Raji (cell line): ENCODE measurements around the gene OR4D1.

Source experiments
- POLR2A ChIP-seq: IDR thresholded peaks from 2 replicates; pipeline ENCODE4 v1.6.1; 2011; ENCODE audit warnings: low read depth, low read length, control low read depth; ENCODE audit not compliant: insufficient read depth

OR4D1 gene

GRCh38 chr17:58150394-58150793, 2.2 kb downstream of the OR4D1 start:
- no peak for TF ChIP-seq POLR2A

GRCh38 chr17:58153046-58153445, 4.9 kb downstream of the OR4D1 start:
- TF ChIP-seq POLR2A = no peak

DNA sequence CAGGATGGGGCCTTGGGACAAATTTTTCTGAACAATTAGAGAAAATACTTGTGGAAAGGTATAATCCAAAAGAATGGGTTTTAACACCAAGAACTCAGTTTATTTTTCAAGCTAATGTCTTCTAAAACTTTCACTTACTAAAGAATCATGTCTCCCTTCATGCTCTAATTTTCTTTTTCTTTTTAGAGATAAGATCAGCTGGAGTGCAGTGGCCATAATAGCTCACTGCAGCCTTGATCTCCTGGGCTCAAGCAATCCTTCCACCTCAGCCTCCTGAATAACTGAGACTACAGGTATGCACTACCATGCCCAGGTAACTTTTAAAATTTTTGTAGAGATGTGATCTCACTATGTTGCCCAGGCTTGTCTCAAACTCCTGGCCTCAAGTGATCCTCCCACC, 5.5 kb downstream of the OR4D1 start:
- TF ChIP-seq POLR2A = no peak

GRCh38 chr17:58156839-58157803, 8.9 kb downstream of the OR4D1 start:
- no peak for TF ChIP-seq POLR2A

DNA sequence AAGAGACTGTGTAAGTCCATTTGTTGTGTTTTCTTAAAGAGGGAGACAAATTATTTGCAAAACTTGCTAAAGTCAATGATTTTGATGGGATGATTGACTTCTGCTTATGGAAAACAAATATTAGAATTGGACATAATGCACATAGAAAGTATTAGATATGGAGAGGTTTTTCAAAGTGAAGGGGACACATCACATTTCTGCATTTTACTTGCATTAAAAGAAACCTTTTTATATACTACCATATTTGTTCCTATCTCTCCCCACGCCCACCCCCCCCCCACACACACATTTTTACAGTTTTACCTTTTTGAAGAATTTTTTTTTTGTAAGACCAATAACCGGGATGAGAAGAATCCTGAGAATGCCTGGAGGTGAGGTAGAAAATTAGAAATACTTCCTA, 10.0 kb downstream of the OR4D1 start:
- no peak for TF ChIP-seq POLR2A

DNA sequence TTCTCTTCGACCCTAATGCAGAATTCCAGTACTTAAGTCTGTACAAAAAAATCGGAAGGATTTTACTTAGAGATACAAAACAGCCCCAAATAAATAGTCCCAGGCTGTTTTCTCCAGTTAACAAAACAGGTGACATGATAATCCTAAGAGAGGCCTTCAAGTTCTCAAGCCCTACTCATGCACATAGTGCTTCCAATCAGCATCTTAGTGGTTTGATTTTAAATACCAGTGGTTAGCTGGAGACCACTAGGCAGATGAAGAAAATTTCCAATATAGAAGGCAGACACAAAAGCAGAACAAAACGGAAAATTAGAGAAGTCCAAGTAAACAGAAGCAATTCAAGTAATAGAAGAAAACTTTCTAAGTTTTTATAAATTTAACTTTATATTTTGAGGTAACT, 13.4 kb downstream of the OR4D1 start:
- no peak for TF ChIP-seq POLR2A

DNA sequence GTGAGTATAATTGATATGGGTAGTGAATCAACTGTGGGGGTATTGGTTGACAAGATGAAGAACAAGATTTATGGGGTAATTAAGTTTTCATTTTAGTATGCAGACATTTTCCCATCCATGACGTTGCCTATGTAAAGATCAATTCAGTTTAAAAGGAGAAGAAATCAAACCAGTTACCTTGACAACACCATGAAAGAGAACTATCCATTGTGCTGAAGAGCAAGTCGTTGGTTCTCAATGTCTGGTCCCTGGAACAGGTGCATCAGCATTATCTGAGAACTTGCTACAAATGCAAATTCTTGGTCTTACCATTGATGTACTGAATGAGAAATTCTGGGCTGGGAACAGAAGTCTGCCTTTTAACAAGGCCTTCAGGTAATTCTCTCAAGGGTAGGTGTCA, 17.8 kb downstream of the OR4D1 start:
- no peak for TF ChIP-seq POLR2A

- TF ChIP-seq POLR2A = no peak
Measured at GRCh38 chr17:58166682-58167081, 18.5 kb downstream of the OR4D1 start, which contains the start of gene OR4D2. Gene OR4D2 (plus strand): TSS chr17:58166982. CDS start chr17:58169656, 2,674 bp downstream.

DNA sequence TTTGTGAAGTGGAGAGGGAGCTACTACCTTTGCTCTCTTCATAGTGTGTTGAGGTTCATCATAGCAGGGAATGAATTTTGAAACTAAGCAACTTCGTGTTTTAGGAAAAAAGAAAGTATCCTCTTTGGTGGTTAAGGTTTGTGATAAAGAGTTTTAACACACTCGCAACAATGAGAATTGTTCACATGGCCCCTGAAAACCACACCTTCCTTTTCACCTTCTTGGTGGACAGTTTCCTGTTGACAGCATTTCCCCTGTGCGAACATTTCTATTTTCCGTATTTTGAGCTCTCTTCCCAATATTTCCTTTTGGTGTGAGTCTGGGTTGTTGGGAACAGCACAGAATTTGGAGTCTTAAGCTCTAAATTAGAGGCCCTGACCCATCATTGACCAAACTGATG, 22.4 kb downstream of the OR4D1 start:
- no peak for TF ChIP-seq POLR2A

GRCh38 chr17:58172369-58173071, 24.3 kb downstream of the OR4D1 start:
- TF ChIP-seq POLR2A = no peak

DNA sequence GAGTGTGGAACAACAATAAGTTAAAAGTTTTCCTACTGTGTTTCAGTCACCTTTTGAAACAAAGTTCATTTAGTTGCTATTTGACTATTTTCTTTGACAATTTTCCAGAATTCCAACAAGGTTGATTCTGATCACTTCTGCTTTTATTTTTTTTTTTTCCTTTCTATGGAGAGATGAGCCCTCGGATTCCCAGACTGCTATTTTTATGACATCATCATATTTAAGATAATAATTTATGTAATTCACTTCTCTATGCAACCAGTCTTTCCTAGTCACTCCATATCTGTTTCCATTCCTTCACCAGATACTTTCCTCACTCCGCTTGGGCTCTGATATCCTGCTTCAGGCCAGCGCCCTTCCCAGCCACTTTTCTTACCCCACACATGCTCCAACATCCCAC, 26.7 kb downstream of the OR4D1 start:
- TF ChIP-seq POLR2A = no peak

DNA sequence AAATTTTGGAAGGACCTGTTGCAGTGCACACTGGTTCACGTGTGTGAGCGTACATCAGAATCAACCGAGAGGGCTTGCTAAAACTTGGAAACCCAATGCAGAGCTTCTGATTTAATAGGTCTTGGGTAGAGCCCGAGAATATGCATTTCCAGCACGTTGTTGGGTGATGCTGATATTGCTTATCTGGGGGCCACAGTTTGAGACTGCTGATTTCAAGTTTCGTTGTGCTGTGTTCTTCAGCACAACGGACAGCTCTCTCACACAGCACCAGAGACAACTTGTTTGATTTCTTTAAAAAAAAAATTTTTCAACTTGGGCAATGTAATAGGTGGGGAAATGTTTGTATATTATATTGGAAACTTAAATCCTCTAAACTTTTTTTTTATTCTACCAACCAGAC, 28.0 kb downstream of the OR4D1 start:
- no peak for TF ChIP-seq POLR2A

DNA sequence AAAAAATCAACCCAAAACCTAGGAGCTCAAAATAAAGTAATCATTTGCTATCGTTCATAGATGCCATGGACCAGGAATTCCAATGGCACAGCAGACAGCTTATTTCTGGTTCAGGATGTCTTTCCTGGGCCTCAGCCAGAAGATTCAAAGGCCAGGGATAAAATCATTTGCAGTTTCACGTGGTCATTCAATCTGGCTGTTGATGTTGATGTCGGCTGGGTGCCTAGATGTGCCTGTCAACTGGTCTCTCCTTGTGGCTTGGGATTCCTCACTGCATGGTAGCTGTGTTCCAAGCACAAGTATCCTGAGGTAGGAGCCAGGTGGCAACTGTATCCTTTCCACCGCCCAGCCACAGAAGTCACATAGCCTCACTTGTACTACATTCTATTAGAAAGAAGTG, 33.6 kb downstream of the OR4D1 start:
- TF ChIP-seq POLR2A = no peak

DNA sequence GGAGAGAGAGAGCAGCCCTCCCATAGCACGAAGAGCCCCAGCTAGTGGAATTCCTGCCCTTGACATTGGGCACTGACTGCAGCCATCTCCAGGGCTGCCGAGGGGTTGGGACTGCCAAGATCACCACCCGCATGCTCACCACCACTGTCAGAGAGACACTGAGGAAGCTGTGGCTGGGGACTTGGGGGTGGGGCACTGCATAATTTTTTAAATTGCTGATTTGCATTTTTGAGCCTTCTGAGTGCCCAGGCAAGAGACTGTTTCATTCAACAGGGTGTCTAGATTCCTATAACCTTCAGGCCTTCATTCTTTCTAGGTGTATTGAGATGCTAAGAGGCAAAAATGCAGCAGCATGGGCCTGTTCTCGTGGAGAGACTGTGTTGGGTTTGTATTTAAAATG, 35.3 kb downstream of the OR4D1 start:
- no peak for TF ChIP-seq POLR2A

DNA sequence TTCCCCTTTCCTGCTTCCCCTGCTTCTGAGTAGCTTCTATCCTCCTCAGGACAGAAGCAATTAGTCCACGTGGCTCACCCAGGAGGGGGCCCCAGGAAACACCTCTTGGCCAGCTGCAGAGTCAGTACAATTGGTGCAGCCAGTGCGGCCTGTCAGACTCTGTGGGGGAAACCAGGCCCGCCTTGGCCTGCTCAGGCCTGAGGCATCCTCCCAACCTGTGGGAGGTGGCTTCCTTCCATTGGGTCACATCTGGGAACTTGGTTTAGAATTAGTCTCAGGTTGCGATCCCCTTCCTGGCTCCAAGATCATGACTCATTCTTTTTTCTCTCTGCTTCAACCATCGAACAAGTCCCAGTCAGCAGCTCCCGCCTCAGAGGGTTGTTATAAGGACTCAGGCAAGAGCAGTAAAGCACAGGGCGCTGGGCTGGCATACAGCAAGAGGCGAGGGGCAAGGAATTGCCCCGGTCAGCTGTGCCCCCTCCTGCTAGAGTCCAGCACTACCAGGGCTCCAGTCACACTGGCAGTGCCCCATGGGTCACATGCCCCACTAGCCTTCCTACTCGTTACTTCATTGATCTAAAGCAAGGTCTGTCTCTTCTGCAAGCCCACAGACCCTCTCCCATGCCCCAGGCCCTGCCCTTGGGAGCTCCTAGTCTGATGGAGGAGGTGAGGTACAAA, 36.3 kb downstream of the OR4D1 start:
- TF ChIP-seq POLR2A = no peak
